K562 (cell line): Measurements from ENCODE around the gene CCDC185. TPM values are rescaled to one million over a fixed set of nuclear protein-coding genes. Genes with fewer than 3 reads are reported as not detected.

Experiments used
- C11orf30 ChIP-seq: fragments of 450-650 bp; IDR thresholded peaks from 2 replicates; pipeline ENCODE4 v1.6.1; 2016; ENCODE audit warnings: low read depth, mild to moderate bottlenecking
- EGR1 ChIP-seq: fragments of 450-650 bp; conservative IDR thresholded peaks from 2 replicates; pipeline ENCODE4 v1.6.1; 2017; ENCODE audit warnings: mild to moderate bottlenecking
- EP300 ChIP-seq: IDR thresholded peaks from 2 replicates; pipeline ENCODE4 v1.6.1; 2012; ENCODE audit warnings: low read length, improper control_type of control experiment
- EP400 ChIP-seq: fragments of 450-650 bp; IDR thresholded peaks from 2 replicates; pipeline ENCODE4 v1.6.1; 2017; ENCODE audit warnings: antibody characterized with exemption, mild to moderate bottlenecking, moderate library complexity
- GABPB1 ChIP-seq: sonication (generic); formaldehyde crosslinking; IDR thresholded peaks from 2 replicates; pipeline ENCODE4 v1.8.0; 2022; ENCODE audit warnings: mild to moderate bottlenecking, missing genetic modification reagents
- HDAC6 ChIP-seq: IDR thresholded peaks from 2 replicates; pipeline ENCODE4 v1.6.1; 2012; ENCODE audit warnings: low read depth, mild to moderate bottlenecking, control low read depth, inconsistent platforms, low read length, moderate library complexity
- IFI16 ChIP-seq: fragments of 250-450 bp; sonication (Bioruptor Pico); IDR thresholded peaks from 2 replicates; pipeline ENCODE4 v2.1.2; 2022; ENCODE audit warnings: mild to moderate bottlenecking, inconsistent platforms
- KDM4B ChIP-seq, 2 experiments: fragments of 450-650 bp in 1 of 2; sonication (generic) in 1 of 2; IDR thresholded peaks; 2 replicates each; pipeline ENCODE4 v1.6.1; 2016 to 2017; ENCODE audit warnings: borderline replicate concordance in 2 of 2, antibody characterized with exemption in 1 of 2, low read depth in 1 of 2, mild to moderate bottlenecking in 1 of 2
- NFE2 ChIP-seq: IDR thresholded peaks from 2 replicates; pipeline ENCODE4 v1.6.1; 2014; ENCODE audit warnings: antibody characterized with exemption, low read depth
- RNF2 ChIP-seq: sonication (generic); IDR thresholded peaks from 2 replicates; pipeline ENCODE4 v1.6.1; 2016
- SMARCA4 ChIP-seq: fragments of 450-650 bp; IDR thresholded peaks from 2 replicates; pipeline ENCODE4 v1.6.1; 2016
- SMARCE1 ChIP-seq: fragments of 450-650 bp; IDR thresholded peaks from 2 replicates; pipeline ENCODE4 v1.7.1; 2016; ENCODE audit warnings: mild to moderate bottlenecking
- TOE1 ChIP-seq, 2 experiments: fragments of 450-650 bp in 1 of 2; sonication (generic) in 1 of 2; formaldehyde crosslinking in 1 of 2; IDR thresholded peaks; 2 replicates each; pipeline versions ENCODE4 v1.7.1 to v1.8.0; 2016 to 2022; ENCODE audit warnings: borderline replicate concordance in 2 of 2, mild to moderate bottlenecking in 2 of 2, antibody characterized with exemption in 1 of 2, inconsistent platforms in 1 of 2, low read depth in 1 of 2, missing genetic modification reagents in 1 of 2, moderate library complexity in 1 of 2
- ZNF589 ChIP-seq: fragments of 200-800 bp; sonication (Bioruptor generic); IDR thresholded peaks from 2 replicates; pipeline ENCODE4 v1.6.1; 2016; ENCODE audit warnings: low read depth, missing genetic modification characterization, missing compliant biosample characterization
- ZNF717 ChIP-seq: fragments of 250-450 bp; sonication (Bioruptor Pico); IDR thresholded peaks from 2 replicates; pipeline ENCODE4 v1.5.0; 2021
- polyA plus RNA-seq, 8 experiments: library from polyadenylated mRNA; depleted of rRNA in 4 of 8; stranded (reverse) in 5 of 8; unstranded in 3 of 8; fragments of >200 nt; fragmentation: Nextera tagmentation in 2 of 8; fragmentation: Illumina TruSeq in 1 of 8; extraction: Ambion mirVana in 2 of 8; extraction: Trizol in 1 of 8; gene quantifications; 2 replicates each; pipeline versions ENCODE4 v1.2.1 to v1.2.3, GENCODE V29; 2011 to 2014; ENCODE audit warnings: inconsistent platforms in 1 of 8, missing spikeins in 1 of 8
- total RNA-seq, 7 experiments: library from RNA; depleted of rRNA in 6 of 7; stranded (reverse); fragments of >200 nt in 6 of 7; fragmentation: Illumina TruSeq in 2 of 7; extraction: Trizol in 2 of 7; gene quantifications; 2 replicates each; pipeline versions ENCODE4 v1.2.1 to v1.2.3, GENCODE V29; 2011 to 2021; ENCODE audit warnings: low replicate concordance in 1 of 7
- TF ChIP-seq, protein P1 (sequence below): fragments of 250-450 bp; sonication (Bioruptor Pico); IDR thresholded peaks from 2 replicates; pipeline ENCODE4 v1.5.0; 2022; ENCODE audit warnings: mild to moderate bottlenecking
- TF ChIP-seq, protein P2 (sequence below), 2 experiments: fragments of 450-650 bp in 1 of 2; sonication (generic) in 1 of 2; formaldehyde crosslinking in 1 of 2; IDR thresholded peaks in 1 of 2; conservative IDR thresholded peaks in 1 of 2; 2 replicates each; pipeline versions ENCODE4 v1.6.1 to v1.8.1; 2016 to 2023; ENCODE audit warnings: mild to moderate bottlenecking in 2 of 2, moderate library complexity in 2 of 2, inconsistent platforms in 1 of 2, missing genetic modification reagents in 1 of 2
- TF ChIP-seq, protein P3 (sequence below), 2 experiments: fragments of 450-650 bp in 1 of 2; IDR thresholded peaks; 2 replicates each; pipeline ENCODE4 v1.6.1; 2011 to 2017; ENCODE audit warnings: low read depth in 2 of 2, antibody characterized with exemption in 1 of 2, borderline replicate concordance in 1 of 2, low read length in 1 of 2, mild to moderate bottlenecking in 1 of 2, mixed read lengths in 1 of 2; ENCODE audit not compliant: control insufficient read depth in 1 of 2
- TF ChIP-seq, protein P4 (sequence below): fragments of 450-650 bp; formaldehyde crosslinking; IDR thresholded peaks from 2 replicates; pipeline ENCODE4 v1.4.0; 2020; ENCODE audit warnings: mild to moderate bottlenecking, mixed read lengths

Gene CCDC185
- total and polyA plus RNA-seq, 9 of the 15 experiments (the other 6 are each of a cell fraction or from before 2014, with no cell fraction given), result not detected

DNA sequence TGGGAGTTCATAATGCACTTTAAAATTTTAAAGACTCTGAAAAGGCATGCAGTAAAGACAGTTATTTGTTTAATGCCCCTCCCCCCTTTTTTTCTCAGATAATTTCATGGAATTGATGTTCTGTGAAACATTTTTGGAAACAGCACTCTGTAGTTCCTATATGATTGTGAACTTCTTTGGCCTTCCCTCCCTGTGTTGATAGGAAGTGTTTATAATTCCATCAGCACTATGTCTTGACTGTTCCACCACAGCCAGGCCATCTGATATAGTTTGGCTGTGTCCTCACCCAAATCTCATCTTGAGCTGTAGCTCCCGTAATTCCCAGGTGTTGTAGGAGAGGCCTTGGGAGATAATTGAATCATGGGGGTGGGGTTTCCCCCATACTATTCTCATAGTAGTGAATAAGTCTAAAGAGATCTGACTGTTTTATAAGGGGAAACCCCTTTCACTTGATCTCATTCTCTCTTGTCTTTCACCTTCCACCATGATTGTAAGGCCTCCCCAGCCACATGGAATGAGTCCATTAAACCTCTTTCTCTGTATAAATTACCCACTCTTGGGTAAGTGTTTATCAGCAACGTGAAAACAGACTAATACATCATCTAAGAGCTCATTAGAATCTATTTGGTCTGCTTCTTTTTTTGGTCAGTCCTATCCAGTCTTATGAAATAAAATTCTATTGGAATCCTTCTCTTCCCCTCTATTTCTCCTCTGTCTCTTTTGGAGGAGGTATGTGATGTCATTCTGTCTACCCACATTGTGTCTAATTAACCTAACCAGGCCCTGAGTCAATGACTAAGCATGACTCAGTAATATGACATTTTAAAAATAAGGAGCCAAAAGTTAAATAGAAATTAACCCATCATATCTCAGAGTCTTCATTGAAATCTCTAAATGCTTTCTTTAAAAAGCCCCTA, 8.9 kb downstream of the CCDC185 start (continued):
- TF ChIP-seq, protein P1, sequence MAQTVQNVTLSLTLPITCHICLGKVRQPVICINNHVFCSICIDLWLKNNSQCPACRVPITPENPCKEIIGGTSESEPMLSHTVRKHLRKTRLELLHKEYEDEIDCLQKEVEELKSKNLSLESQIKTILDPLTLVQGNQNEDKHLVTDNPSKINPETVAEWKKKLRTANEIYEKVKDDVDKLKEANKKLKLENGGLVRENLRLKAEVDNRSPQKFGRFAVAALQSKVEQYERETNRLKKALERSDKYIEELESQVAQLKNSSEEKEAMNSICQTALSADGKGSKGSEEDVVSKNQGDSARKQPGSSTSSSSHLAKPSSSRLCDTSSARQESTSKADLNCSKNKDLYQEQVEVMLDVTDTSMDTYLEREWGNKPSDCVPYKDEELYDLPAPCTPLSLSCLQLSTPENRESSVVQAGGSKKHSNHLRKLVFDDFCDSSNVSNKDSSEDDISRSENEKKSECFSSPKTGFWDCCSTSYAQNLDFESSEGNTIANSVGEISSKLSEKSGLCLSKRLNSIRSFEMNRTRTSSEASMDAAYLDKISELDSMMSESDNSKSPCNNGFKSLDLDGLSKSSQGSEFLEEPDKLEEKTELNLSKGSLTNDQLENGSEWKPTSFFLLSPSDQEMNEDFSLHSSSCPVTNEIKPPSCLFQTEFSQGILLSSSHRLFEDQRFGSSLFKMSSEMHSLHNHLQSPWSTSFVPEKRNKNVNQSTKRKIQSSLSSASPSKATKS (CRISPR knock-in tag), result 0 out of 2 replicates have a peak, but pooled peaks have one; percentile 16
- TF ChIP-seq KDM4B (IDR thresholded peaks at IDR 0.05; ENCODE audit: borderline replicate concordance in 2 of 2, low read depth in 1 of 2) (no peak), EP400 (no peak; the same call in 1 of the 2 replicates), RNF2 (no peak), EGR1 (0 out of 2 replicates have a peak, but pooled peaks have one; percentile 15), TOE1 (IDR thresholded peaks at IDR 0.05; ENCODE audit: borderline replicate concordance) (no peak), TOE1 (CRISPR knock-in tag; IDR thresholded peaks at IDR 0.05; ENCODE audit: borderline replicate concordance, low read depth) (no peak), IFI16 (no peak), EP300 (peak; percentile 20; the same call in 1 of the 2 replicates), C11orf30 (peak; percentile 92), ZNF717 (CRISPR knock-in tag) (no peak), GABPB1 (CRISPR knock-in tag) (no peak), SMARCE1 (peak; percentile 60; the same call in 1 of the 2 replicates), NFE2 (peak; percentile 91), HDAC6 (no peak), SMARCA4 (peak; percentile 43; the same call in 1 of the 2 replicates), ZNF589 (CRISPR knock-in tag) (peak; percentile 66)
- TF ChIP-seq, protein P2, sequence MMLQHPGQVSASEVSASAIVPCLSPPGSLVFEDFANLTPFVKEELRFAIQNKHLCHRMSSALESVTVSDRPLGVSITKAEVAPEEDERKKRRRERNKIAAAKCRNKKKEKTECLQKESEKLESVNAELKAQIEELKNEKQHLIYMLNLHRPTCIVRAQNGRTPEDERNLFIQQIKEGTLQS (IDR thresholded peaks at IDR 0.05), result peak; percentile 92
- TF ChIP-seq, protein P2 (CRISPR knock-in tag; conservative IDR thresholded peaks at IDR 0.05), result no peak
- TF ChIP-seq, protein P3, sequence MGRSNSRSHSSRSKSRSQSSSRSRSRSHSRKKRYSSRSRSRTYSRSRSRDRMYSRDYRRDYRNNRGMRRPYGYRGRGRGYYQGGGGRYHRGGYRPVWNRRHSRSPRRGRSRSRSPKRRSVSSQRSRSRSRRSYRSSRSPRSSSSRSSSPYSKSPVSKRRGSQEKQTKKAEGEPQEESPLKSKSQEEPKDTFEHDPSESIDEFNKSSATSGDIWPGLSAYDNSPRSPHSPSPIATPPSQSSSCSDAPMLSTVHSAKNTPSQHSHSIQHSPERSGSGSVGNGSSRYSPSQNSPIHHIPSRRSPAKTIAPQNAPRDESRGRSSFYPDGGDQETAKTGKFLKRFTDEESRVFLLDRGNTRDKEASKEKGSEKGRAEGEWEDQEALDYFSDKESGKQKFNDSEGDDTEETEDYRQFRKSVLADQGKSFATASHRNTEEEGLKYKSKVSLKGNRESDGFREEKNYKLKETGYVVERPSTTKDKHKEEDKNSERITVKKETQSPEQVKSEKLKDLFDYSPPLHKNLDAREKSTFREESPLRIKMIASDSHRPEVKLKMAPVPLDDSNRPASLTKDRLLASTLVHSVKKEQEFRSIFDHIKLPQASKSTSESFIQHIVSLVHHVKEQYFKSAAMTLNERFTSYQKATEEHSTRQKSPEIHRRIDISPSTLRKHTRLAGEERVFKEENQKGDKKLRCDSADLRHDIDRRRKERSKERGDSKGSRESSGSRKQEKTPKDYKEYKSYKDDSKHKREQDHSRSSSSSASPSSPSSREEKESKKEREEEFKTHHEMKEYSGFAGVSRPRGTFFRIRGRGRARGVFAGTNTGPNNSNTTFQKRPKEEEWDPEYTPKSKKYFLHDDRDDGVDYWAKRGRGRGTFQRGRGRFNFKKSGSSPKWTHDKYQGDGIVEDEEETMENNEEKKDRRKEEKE (IDR thresholded peaks at IDR 0.05; ENCODE audit: borderline replicate concordance in 1 of 2, control insufficient read depth in 1 of 2, low read depth in 2 of 2, low read length in 1 of 2), result no peak
- TF ChIP-seq, protein P4, sequence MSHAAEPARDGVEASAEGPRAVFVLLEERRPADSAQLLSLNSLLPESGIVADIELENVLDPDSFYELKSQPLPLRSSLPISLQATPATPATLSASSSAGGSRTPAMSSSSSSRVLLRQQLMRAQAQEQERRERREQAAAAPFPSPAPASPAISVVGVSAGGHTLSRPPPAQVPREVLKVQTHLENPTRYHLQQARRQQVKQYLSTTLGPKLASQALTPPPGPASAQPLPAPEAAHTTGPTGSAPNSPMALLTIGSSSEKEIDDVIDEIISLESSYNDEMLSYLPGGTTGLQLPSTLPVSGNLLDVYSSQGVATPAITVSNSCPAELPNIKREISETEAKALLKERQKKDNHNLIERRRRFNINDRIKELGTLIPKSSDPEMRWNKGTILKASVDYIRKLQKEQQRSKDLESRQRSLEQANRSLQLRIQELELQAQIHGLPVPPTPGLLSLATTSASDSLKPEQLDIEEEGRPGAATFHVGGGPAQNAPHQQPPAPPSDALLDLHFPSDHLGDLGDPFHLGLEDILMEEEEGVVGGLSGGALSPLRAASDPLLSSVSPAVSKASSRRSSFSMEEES (CRISPR knock-in tag), result no peak
